Measurements from ENCODE around the gene CEACAM6.

CEACAM6 gene

DNA sequence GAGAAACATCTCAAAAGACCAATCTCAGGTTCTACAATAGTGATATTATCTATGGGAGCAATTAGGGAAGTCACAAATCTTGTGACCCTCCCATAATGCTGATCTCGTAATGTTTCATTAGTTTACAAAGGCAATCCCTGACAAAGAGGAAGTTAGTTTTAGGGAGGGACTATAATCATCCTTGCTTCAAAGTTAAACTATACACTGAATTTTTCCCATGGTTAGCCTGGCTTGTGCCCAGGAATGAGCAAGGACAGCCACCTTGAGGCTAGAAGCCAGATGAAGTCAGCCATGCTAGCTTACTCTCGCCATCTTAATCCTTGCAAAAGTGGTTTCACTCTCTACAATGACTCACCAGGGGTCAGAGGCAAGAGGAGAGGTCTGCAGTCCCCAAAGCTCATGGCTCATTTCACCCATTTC lies 46.5 kb downstream of the CEACAM6 start:
- no peaks in the 10 kb centered on the region for H3K4me1 ChIP-seq (ENCODE audit: control insufficient read depth, low read depth, low read length)
- H3K27me3 ChIP-seq (ENCODE audit: control insufficient read depth, insufficient read depth, low read length): no peaks in the 10 kb centered on the region
- no peaks in the 10 kb centered on the region for H3K9me3 ChIP-seq (ENCODE audit: control insufficient read depth, low read depth, low read length)
- H3K36me3 ChIP-seq (ENCODE audit: control insufficient read depth, low read depth, low read length): no peaks in the 10 kb centered on the region
- H3K4me3 ChIP-seq (ENCODE audit: low read length): no peak overlapping the region
- no peak overlapping the region for H3K9ac ChIP-seq (ENCODE audit: low read length)
- H3K27ac ChIP-seq (ENCODE audit: low read length): no peak overlapping the region

DNA sequence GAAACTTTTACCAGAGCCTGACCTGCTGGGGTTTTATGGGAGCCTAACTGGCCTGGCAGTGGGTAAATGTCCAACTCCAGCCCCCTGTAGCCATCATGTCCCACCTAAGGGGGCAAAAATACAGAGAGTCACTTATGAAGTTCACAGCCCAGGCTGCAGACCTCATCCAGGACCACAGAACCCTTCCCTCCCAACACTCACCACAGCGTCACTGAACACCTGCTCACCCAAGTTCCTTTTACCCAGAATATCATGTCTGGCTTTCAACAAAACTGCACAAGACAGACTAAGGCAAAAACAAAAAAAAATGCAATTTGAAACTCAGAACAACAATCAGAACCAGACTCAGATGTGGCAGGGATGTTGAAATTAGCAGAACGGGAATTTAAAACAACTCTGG lies 47.4 kb downstream of the CEACAM6 start:
- Histone ChIP-seq H3K9ac (ENCODE audit: low read length) (no peak overlapping the region), H3K9me3 (ENCODE audit: control insufficient read depth, low read depth, low read length) (no peaks in the 10 kb centered on the region), H3K27ac (ENCODE audit: low read length) (no peak overlapping the region)

GRCh38 chr19:41804336-41804735 lies 49.0 kb downstream of the CEACAM6 start:
- Histone ChIP-seq H3K27ac (ENCODE audit: low read length) (no peak overlapping the region), H3K27me3 (ENCODE audit: control insufficient read depth, insufficient read depth, low read length) (no peaks in the 10 kb centered on the region), H3K9me3 (ENCODE audit: control insufficient read depth, low read depth, low read length) (no peaks in the 10 kb centered on the region), H3K36me3 (ENCODE audit: control insufficient read depth, low read depth, low read length) (no peaks in the 10 kb centered on the region), H3K4me3 (ENCODE audit: low read length) (no peak overlapping the region), H3K9ac (ENCODE audit: low read length) (no peak overlapping the region), H3K4me1 (ENCODE audit: control insufficient read depth, low read depth, low read length) (no peaks in the 10 kb centered on the region)

More for the DNA sequence above, 47.4 kb downstream of the CEACAM6 start:
- H3K4me1 ChIP-seq (ENCODE audit: control insufficient read depth, low read depth, low read length): no peaks in the 10 kb centered on the region
- H3K36me3 ChIP-seq (ENCODE audit: control insufficient read depth, low read depth, low read length): no peaks in the 10 kb centered on the region
- H3K27me3 ChIP-seq (ENCODE audit: control insufficient read depth, insufficient read depth, low read length): no peaks in the 10 kb centered on the region
- H3K4me3 ChIP-seq (ENCODE audit: low read length): no peak overlapping the region

DNA sequence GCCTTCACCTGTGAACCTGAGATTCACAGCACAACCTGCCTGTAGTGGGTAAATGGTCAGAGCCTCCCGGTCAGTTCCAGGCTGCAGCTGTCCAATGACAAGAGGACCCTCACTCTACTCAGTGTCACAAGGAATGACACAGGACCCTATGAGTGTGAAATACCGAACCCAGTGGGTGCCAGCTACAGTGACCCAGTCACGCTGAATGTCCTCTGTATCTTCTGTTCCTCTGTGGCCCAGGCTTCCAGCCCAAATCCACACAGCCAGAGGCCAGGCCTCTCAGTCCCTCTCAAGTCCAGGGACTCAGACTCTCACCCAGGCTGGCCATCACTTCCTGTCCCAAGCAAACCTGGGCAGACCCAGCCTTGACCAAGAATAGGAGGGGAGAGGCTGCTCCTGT lies 51.8 kb downstream of the CEACAM6 start:
- no peaks in the 10 kb centered on the region for H3K9me3 ChIP-seq (ENCODE audit: control insufficient read depth, low read depth, low read length)
- no peaks in the 10 kb centered on the region for H3K4me1 ChIP-seq (ENCODE audit: control insufficient read depth, low read depth, low read length)
- H3K4me3 ChIP-seq (ENCODE audit: low read length): no peak overlapping the region
- no peak overlapping the region for H3K9ac ChIP-seq (ENCODE audit: low read length)
- H3K27ac ChIP-seq (ENCODE audit: low read length): no peak overlapping the region
- no peaks in the 10 kb centered on the region for H3K27me3 ChIP-seq (ENCODE audit: control insufficient read depth, insufficient read depth, low read length)
- H3K36me3 ChIP-seq (ENCODE audit: control insufficient read depth, low read depth, low read length): no peaks in the 10 kb centered on the region

DNA sequence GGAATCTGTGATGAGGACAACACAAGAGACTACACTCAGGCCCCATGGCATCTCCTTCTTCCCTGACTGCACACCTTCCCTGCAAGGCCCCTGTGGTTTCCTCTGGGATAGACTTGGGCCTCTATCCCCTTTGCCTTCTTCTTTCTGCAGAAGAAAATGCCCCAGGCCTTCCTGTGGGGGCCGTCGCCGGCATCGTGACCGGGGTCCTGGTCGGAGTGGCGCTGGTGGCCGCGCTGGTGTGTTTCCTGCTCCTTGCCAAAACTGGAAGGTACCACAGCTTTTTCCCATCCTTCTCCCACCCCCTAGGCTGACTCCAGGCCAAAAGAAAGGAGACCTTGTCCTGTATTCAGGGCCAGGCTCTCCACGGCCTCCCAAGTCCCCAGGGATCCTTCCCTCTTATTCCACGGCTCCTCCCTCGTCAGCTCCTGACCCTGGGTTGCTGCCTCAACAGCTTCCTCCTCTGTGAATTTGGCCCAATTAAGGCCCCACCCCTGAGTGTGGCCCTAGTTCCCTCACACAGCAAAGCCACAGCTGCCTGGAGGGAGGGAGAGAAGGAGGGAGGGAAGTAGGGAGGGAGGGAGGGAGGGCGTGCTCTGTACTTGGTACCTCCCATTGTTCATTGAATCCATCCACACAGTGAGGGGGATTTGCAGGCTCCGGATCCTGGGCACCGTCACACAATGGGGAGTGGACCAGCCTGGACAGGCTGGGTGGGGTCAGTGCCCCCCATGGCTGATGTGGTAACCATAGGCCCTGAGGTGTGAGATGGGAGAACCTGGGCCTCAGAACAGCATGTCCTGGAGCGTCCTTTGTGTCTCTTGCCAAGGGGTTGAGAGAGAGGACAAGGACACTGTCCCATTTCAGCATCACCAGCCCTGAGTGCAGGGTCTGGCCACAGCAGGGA lies 53.6 kb downstream of the CEACAM6 start:
- H3K9ac ChIP-seq (ENCODE audit: low read length): no peak overlapping the region
- peaks cover 8% of the 10 kb centered on the region for H3K27me3 ChIP-seq (ENCODE audit: control insufficient read depth, insufficient read depth, low read length)
- no peak overlapping the region for H3K4me3 ChIP-seq (ENCODE audit: low read length)
- no peaks in the 10 kb centered on the region for H3K4me1 ChIP-seq (ENCODE audit: control insufficient read depth, low read depth, low read length)
- H3K36me3 ChIP-seq (ENCODE audit: control insufficient read depth, low read depth, low read length): no peaks in the 10 kb centered on the region
- H3K27ac ChIP-seq (ENCODE audit: low read length): no peak overlapping the region
- H3K9me3 ChIP-seq (ENCODE audit: control insufficient read depth, low read depth, low read length): no peaks in the 10 kb centered on the region

- Histone ChIP-seq H3K27me3 (ENCODE audit: control insufficient read depth, insufficient read depth, low read length) (peaks cover 9% of the 10 kb centered on the region), H3K4me1 (ENCODE audit: control insufficient read depth, low read depth, low read length) (no peaks in the 10 kb centered on the region), H3K4me3 (ENCODE audit: low read length) (no peak overlapping the region), H3K9ac (ENCODE audit: low read length) (no peak overlapping the region), H3K9me3 (ENCODE audit: control insufficient read depth, low read depth, low read length) (no peaks in the 10 kb centered on the region), H3K36me3 (ENCODE audit: control insufficient read depth, low read depth, low read length) (no peaks in the 10 kb centered on the region), H3K27ac (ENCODE audit: low read length) (no peak overlapping the region)
Measured at GRCh38 chr19:41810301-41810700, 55.0 kb downstream of the CEACAM6 start.

DNA sequence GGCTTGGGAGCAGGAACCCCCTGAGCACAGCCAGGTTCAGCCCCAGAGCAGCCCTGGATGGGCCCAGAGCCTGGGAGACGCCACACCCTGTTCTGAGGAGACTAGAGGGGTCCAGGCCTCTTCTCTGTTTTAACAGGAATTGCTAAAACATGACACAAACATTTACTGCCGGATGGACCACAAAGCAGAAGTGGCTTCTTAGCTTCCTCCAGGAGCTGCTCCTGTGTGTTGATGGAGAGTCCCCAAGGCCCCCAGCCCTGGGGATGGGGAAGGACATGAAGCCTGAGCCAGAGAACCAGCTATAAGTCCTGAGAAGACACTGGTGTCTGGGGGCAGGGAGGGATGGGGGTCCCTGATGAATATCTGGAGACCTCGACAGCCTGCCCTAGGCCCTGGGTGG lies 55.7 kb downstream of the CEACAM6 start:
- no peaks in the 10 kb centered on the region for H3K4me1 ChIP-seq (ENCODE audit: control insufficient read depth, low read depth, low read length)
- no peak overlapping the region for H3K4me3 ChIP-seq (ENCODE audit: low read length)
- no peak overlapping the region for H3K9ac ChIP-seq (ENCODE audit: low read length)
- no peaks in the 10 kb centered on the region for H3K36me3 ChIP-seq (ENCODE audit: control insufficient read depth, low read depth, low read length)
- no peaks in the 10 kb centered on the region for H3K9me3 ChIP-seq (ENCODE audit: control insufficient read depth, low read depth, low read length)
- H3K27ac ChIP-seq (ENCODE audit: low read length): no peak overlapping the region
- peaks cover 9% of the 10 kb centered on the region for H3K27me3 ChIP-seq (ENCODE audit: control insufficient read depth, insufficient read depth, low read length)

GRCh38 chr19:41811981-41812380 lies 56.7 kb downstream of the CEACAM6 start:
- H3K9ac ChIP-seq (ENCODE audit: low read length): no peak overlapping the region
- H3K9me3 ChIP-seq (ENCODE audit: control insufficient read depth, low read depth, low read length): no peaks in the 10 kb centered on the region
- no peaks in the 10 kb centered on the region for H3K36me3 ChIP-seq (ENCODE audit: control insufficient read depth, low read depth, low read length)
- no peaks in the 10 kb centered on the region for H3K4me1 ChIP-seq (ENCODE audit: control insufficient read depth, low read depth, low read length)
- H3K4me3 ChIP-seq (ENCODE audit: low read length): no peak overlapping the region
- H3K27ac ChIP-seq (ENCODE audit: low read length): no peak overlapping the region
- peaks cover 9% of the 10 kb centered on the region for H3K27me3 ChIP-seq (ENCODE audit: control insufficient read depth, insufficient read depth, low read length)

- Histone ChIP-seq H3K36me3 (ENCODE audit: control insufficient read depth, low read depth, low read length) (no peaks in the 10 kb centered on the region), H3K9me3 (ENCODE audit: control insufficient read depth, low read depth, low read length) (no peaks in the 10 kb centered on the region), H3K27me3 (ENCODE audit: control insufficient read depth, insufficient read depth, low read length) (peaks cover 9% of the 10 kb centered on the region), H3K4me1 (ENCODE audit: control insufficient read depth, low read depth, low read length) (no peaks in the 10 kb centered on the region), H3K27ac (ENCODE audit: low read length) (no peak overlapping the region), H3K4me3 (ENCODE audit: low read length) (no peak overlapping the region), H3K9ac (ENCODE audit: low read length) (no peak overlapping the region)
Measured at GRCh38 chr19:41813911-41814310, 58.6 kb downstream of the CEACAM6 start.

DNA sequence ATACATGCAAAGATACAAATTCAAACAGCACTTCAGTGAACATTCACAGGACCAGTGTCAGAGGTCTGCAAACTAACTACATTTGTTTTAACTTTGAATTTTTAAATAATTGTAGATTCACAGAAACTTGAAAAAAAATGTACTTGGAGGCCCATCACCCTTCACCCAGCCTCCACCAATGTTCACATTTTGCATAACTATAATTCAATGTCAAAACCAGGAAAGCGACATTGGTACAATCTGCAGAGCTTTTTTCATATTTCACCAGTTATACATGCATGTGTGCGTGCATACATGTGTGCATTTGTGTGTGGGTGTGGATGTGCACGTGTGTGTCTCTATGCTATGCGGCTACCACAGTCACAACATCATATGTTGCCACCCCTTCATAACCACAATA lies 60.0 kb downstream of the CEACAM6 start:
- no peaks in the 10 kb centered on the region for H3K36me3 ChIP-seq (ENCODE audit: control insufficient read depth, low read depth, low read length)
- peaks cover 9% of the 10 kb centered on the region for H3K27me3 ChIP-seq (ENCODE audit: control insufficient read depth, insufficient read depth, low read length)
- H3K27ac ChIP-seq (ENCODE audit: low read length): no peak overlapping the region
- no peaks in the 10 kb centered on the region for H3K4me1 ChIP-seq (ENCODE audit: control insufficient read depth, low read depth, low read length)
- no peak overlapping the region for H3K9ac ChIP-seq (ENCODE audit: low read length)
- no peak overlapping the region for H3K4me3 ChIP-seq (ENCODE audit: low read length)
- no peaks in the 10 kb centered on the region for H3K9me3 ChIP-seq (ENCODE audit: control insufficient read depth, low read depth, low read length)

DNA sequence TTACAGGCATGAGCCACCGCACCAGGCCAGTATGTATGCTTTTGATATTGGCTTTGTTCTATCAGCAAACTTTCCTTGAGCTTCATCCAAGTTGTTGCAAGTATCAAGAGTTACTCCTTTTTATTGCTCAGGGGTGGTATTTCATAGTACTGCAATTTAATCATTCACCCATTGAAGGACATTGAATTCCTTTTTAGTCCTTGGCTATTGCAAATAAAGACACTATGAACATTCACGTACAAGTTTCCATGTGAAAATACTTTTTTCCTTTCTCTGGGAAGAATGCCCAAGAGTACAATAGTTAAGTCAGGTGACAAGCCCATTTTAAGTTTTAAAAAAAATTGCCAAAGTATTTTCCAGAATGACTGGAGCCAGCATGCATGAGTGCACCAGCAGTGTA lies 61.4 kb downstream of the CEACAM6 start:
- no peak overlapping the region for H3K4me3 ChIP-seq (ENCODE audit: low read length)
- H3K4me1 ChIP-seq (ENCODE audit: control insufficient read depth, low read depth, low read length): no peaks in the 10 kb centered on the region
- H3K9me3 ChIP-seq (ENCODE audit: control insufficient read depth, low read depth, low read length): no peaks in the 10 kb centered on the region
- no peak overlapping the region for H3K27ac ChIP-seq (ENCODE audit: low read length)
- peaks cover 9% of the 10 kb centered on the region for H3K27me3 ChIP-seq (ENCODE audit: control insufficient read depth, insufficient read depth, low read length)
- H3K36me3 ChIP-seq (ENCODE audit: control insufficient read depth, low read depth, low read length): no peaks in the 10 kb centered on the region
- H3K9ac ChIP-seq (ENCODE audit: low read length): no peak overlapping the region
